GM19239 (cell line): ENCODE data around the gene KPNA1.

ENCODE experiments used
- DNase-seq: peaks from one replicate; pipeline ENCODE4 v3.0.0; 2011; ENCODE audit warnings: low spot score; ENCODE audit not compliant: insufficient read length
- FAIRE-seq: peaks from 2 replicates; lab custom pipeline; 2011; peaks lifted over from hg19 to GRCh38; lab: Jason Lieb, UNC

The KPNA1 gene

DNA sequence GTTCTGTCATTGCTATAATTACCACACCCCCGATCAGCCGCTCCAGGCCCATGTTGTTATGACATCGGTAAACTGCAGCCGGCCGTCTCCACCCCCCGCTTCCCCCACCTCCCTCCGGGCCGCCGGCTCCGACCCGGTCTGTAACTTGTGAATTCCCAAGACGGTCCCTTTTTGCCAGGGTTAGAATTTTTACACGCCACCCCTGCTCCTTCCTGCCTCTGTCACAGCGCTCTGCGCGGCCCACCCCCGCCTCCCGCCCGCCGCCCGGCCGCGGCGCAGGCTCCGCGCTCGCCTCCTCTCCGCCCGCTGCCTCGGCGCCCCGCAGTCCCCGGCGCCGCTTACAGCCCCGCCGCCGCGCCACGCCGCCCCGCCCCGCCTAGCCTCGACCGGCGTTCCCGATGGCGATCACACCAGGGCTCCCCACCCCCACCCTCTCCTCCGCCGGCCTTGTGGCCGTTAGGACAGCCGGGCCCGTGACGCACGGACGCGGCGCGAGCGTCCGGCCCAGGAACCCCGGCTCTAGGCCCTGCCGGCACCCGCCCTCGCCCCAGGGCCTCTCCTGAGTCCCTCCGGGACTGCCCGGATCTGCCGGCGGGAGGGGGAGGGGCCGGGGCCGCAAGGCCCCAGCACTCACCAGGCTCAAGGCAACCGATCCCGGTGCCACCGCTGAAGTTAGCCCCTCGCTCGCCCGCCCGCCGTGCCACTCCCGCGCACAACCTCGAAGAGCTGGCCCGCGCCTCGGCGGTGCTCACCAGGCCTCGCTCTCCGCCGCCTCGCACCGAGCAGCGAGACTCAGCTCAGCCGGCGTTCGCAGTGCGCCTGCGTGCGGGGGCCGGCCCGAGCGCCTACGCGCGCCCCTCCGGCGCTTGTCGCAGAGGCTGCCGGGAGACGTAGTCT is at the start of gene KPNA1:
KPNA1 (minus strand) TSS at position 817 of the 897 bp plus-strand sequence. CDS start 18,374 bp downstream, outside the sequence.
- DNase-seq: peak; percentile 97
- FAIRE-seq: peak; percentile 97

DNA sequence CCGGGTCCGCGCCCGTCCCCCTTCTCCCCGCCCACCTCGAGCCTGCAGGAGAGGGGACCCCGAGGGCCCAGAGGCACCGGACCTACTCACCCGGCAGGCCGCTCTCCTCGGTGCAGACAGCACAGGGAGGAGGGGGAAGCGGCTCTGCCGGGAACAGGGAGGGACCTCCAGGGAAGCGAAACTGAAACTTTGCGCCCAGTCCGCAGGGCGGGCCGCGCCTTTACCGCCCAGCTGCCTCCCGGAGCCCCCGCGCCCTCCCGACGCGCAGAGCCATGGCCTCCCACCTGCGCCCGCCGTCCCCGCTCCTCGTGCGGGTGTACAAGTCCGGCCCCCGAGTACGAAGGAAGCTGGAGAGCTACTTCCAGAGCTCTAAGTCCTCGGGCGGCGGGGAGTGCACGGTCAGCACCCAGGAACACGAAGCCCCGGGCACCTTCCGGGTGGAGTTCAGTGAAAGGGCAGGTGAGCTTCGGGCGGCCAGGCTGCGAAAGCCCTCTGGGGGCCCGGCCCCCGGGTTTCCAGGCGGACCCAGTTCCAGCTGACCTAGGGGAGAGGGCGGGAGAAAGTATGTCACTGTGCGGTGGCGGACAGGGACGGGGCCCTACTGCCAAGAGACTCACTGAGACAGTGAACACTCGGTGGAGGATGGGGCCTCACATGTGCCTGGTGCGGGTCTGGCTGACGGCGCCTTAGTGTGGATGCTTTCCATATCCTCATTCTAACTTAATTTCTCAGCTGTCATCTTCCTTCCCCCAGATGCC is 49.6 kb upstream of the KPNA1 start, which contains the start of the genes DTX3L and PARP9:
DTX3L (plus strand) TSS at position 184 of the 758 bp plus-strand sequence; CDS start at position 273, 89 bp downstream.
PARP9 (minus strand) TSS at position 146 of the 758 bp plus-strand sequence. CDS start 4,680 bp downstream, outside the sequence.
- FAIRE-seq: no peak
- peak; percentile 56 for DNase-seq

DNA sequence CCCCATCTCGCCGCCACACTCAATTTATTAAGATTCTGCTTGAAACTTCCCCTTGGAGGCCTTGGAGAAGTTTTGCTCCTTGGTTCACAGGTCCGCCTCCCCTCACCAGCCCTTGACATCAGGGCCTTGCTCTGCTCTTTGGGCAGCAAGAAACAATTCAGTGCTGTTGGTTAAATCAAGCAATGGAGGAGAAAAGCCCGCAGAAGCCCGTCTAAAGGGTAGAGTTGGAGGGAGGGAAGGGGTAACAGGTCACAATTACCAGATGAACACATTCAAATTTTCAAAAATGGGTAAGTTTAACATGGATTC is 48.9 kb upstream of the KPNA1 start:
- no peak for DNase-seq
- FAIRE-seq: peak; percentile 88

DNA sequence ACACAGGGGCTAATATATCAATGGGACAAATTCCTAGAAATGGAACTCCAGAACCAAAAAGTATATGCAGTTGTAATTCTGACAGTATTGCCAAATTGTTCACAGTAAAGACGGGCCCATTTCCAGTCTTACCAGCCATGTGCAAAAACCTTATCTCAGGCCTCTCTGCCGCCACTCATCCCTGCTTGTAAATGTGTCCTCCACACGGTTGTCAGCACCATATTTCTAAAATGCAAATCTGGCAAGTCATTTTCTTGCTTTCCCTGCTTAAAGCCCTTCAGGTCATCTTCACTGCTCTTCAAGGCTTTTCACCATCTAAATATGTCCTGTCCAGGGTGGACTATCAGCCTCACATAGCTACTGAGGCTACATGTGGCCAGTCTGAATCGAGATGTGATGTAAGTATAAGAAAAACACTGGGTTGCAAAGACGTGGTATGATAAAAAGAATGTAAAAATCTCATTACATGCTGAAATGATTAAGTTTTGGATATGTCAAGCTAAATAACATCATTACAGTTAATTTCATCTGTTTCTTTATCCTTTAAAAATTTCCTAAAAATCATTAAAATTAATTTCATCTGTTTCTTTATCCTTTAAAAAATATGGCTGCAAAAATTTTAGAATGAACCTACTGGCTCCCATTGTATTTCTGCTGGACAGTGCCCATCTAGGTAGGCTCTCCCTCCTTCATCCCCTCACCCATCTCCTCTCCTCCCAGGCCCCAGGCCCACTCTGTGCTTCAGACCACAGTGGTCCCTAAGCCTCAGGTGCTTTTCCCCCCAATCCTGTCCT is 48.4 kb upstream of the KPNA1 start:
- DNase-seq: no peak
- FAIRE-seq: peak; percentile 89

DNA sequence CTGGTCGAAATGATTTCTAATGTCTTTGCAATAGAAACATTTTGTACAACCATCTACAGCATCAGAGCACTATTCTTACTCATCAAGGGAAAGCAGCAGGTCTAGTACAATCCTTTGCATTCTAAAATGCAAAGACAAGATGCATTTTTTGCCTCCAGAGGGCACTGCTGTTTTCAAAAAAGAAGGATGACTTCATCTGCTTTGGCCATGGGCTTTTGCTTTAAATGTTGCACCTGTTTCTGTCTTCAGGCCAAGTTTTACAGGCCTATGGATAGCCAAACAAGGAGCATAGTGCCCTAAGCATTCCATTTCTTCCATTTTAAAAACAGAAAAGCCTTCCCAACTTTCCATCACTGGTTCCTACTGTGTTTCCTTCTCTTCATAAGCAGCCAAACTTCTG is 45.9 kb upstream of the KPNA1 start:
- FAIRE-seq: peak; percentile 92
- DNase-seq: peak; percentile 48

DNA sequence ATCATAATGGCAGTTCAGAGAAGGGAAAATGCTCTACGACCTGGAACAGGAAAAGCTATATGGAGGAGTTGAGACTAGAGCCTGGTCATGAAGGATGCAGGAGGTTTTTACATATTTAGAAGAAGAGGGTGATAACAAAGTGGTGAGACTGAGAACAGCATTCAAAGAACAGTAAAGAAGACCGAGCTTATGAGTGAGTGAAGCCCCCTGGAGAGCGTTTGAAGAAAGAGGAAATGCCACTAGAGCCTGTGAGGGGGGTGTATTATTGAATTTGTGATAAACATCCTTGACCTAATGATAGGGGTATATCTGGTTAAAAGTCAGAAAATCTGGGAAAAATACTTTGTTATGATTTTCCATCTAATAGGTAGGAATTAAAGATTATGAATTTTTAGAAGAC is 45.2 kb upstream of the KPNA1 start:
- no peak for DNase-seq
- FAIRE-seq: no peak

DNA sequence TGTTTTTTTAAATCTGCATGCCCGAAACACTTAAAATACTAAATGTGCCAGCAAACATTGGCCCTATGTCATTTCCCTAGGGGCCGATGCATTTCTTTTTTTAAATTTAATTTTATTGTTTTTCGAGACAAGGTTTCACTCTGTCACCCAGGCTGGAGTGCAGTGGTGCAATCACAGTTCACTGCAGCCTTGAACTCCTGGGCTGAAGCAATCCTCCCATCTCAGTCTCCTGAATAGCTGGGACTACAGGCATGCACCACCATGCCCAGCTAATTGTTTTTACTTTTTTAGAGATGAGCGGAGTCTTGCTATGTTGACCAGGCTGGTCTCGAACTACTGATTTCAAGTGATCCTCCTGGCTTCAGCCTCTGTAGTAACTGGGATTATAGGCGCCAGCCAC is 43.9 kb upstream of the KPNA1 start:
- DNase-seq (no peak), FAIRE-seq (no peak)

DNA sequence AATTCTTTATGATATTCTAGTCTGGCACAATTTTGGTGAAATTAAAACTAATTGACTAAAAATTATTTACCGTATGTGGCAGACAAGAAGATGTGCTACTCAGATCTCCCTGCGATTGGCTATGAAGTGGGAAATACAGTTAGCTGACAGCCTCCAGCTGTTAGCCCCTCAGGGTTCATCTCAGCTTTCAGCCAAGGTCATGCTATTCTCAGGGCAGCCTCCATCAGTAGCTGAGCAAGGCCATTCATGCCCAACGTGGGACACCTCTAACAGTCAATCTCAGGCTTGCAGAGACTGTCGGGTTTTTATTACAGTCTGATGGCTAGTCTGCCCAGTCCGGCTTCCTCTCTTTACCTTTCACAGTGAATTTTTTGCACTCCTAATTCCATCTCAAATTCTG is 42.6 kb upstream of the KPNA1 start:
- DNase-seq (no peak), FAIRE-seq (no peak)

DNA sequence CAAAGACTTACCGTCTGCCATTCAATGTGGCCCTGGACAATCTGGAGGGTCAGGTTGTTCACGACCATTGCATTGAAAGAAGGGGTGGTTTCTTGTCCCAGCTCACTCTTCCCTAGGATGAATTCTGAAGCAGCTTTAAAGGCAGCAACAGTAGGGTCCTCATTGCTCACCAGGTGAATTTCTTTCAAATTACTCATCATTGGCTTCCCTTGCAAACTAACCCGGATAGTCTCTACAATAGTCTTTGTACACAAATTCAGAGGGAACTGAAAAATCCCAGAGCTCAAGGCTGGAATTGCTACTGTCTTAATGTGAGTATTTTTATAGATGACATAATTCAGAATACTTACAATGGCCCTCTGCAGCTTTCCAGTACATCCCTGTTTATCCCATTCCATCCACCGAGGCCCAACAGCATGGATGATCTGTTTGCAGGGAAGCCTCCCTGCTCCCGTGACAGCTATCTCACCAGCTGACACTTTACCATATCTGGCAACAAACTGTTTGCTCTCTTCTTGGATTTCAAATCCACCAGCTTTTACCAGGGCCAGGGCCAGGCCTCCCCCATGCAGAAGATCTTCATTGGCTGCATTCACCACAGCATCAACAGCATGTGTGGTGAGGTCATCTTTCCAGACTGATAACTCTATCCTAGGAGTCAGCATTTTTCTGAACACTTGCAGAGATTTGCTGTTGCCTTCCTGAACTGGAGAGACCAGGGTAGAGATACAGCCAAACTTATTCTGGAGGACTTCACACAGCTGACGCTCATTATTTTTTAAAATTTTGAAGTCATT is 40.7 kb upstream of the KPNA1 start:
- FAIRE-seq: no peak

DNA sequence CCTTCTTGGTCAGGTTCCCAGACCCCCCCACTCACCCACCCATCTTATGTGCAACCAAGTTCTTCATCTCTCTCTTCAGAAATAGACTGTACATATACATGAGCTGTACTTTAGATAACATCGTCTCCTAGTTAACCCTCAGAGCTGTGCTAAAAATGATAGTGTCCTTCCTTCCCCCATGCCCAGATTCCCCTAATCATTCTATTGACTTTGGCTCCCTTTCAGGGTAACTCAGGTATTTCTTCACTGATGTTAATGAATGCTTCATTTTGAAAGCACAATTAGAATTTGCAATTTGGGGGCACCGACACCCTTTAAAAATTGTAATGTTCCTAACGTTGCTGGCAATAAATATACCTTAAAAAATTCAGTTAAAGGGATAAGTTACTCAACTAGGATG is 38.4 kb upstream of the KPNA1 start:
- FAIRE-seq: no peak
- no peak for DNase-seq

More for the DNA sequence above, 40.7 kb upstream of the KPNA1 start:
- DNase-seq: no peak

DNA sequence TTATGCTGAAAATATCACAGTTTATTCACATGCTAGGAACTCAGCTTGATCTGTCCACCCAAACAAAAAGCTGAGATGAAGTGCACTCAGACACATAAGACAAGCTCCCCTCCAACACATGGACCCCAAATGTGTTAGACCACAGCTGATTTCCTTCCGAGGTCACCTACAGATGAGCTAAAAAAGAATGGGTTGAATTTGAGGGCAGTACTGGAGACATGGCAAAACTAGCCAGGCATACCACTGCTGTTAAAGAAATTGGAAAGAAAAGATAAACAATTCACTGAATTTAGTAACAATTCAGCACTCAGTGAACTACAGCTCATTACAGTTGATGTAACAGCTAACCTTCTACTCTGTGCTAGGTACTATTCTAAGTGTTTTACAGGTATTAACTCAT is 33.9 kb upstream of the KPNA1 start:
- DNase-seq (no peak), FAIRE-seq (no peak)

DNA sequence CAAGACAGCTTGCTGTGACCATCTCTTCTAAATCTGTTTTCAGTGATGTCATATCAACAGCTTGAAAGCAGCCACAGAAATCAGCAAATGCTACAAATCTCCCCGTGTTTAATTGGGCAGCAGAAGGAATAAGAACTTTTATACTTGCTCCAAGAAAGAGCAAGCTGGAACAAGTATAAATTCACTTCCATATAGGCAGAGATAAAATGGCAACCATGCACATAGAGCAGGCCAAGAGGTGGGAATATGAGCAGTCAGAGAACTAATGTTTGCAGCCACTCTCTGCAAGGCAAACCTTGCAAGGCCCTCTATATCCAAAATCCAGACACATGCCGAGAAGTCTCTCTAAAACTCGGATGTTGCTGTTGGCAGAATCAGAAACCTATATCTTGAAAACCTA is 33.3 kb upstream of the KPNA1 start:
- DNase-seq (no peak), FAIRE-seq (no peak)

DNA sequence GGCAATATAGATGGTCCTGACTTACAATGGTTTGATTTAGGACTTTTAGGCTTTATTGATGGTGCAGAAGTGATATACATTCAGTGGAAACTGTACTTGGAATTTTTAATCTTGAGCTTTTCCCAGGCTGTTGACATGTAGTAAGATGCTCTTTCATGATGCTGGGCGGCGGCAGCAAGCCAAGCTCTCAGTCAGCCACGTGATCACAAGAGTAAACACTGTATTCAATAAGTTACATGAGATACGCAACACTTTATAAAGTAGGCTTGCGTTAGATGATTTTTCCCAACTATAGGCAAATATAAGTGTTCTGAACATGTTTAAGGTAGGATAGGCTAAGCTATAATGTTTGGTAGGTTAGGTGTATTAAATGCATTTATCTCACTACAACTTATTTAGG is 31.4 kb upstream of the KPNA1 start:
- DNase-seq (no peak), FAIRE-seq (no peak)

DNA sequence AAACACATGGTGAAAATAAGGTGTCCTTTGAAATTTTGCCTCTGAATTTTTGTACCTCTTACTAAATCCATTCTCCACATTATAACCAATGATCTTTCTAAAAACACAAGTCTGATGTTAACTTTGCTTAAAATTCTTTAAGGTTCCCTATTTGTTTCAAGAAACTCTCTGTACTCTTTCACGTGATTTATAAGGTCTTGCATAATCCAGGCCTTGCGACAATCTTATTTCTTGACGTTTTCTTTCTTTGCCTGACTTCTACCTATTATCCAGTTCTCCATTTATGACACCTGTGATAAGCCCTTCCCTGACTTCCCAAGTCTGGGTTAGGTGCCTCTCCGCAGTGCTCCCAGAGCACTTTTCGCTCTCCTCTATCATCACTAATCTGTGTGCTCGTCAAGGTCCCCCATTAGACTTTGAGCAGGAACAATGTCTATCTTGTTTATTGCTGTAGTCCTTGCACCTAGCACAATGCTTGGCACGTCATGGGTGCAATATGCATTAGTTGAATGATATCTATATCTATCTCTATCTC is 24.3 kb upstream of the KPNA1 start:
- DNase-seq: no peak
- no peak for FAIRE-seq

DNA sequence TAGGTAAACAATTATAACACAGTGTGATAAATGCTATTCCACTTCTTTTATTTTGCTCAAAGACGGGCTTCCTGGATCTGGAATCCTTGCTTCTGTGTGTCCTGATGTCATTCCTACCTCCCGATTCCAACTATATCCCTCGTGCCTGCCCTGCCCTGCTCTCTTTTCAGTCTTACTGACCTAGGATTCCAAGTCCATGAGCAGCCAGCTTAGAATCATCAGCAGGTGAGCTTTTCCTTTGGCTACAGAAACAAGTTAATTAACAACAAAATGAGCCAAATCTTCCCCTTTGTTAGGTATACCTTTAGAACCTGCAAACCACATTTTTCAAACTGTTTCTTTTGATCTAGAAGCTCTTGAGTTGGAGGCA is 21.9 kb upstream of the KPNA1 start:
- no peak for FAIRE-seq
- DNase-seq: no peak

DNA sequence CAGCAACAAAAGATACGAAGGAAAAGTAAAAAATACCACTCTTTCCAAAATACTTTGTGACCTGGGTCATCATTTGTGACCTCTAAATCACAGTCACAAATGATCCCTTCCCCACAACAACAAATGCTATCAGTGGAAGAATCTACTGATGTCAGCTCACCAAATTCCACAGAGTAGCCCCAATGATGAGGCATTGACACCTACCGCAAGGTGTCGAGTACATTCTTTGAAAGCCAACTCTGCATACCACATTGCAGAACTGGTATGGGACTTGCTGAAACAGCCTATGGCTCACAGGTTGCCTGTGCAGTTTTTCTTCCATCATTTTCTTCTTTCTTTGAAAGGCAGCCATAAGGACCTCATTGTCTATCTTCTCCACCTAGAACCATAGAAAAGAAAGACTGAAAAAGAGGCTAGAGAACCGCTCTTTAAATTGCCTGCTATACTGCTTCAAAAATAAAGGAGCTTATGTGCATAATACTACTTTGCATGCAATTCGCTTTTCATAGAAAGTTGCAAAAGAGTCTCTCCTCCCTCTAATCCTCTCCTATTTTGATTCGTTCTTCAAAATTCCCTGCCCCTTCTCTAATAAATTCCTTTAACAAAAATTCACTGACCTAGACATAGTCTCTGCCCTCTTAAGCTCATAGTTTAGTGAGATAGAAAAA is 21.4 kb upstream of the KPNA1 start:
- FAIRE-seq: no peak
- DNase-seq: no peak

DNA sequence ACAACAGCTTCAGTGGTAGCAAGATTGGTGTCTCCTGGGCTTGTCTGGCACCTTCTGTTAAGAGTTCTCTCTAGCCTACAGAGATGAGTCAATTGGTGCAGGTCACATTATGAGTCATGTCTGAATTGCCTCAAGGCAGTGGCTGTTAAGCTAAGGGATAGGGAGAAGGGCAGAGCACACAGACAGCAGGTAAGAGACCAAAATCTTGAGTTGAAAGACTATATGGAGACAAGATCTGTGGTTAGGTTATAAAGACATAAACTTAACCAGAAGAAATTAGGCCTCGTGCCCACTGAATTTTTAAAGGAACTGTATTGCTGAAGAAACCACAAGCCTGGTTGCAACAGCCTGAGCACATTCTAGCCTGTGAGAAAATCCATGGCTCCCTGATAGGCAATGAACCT is 19.2 kb upstream of the KPNA1 start:
- peak; percentile 55 for DNase-seq

DNA sequence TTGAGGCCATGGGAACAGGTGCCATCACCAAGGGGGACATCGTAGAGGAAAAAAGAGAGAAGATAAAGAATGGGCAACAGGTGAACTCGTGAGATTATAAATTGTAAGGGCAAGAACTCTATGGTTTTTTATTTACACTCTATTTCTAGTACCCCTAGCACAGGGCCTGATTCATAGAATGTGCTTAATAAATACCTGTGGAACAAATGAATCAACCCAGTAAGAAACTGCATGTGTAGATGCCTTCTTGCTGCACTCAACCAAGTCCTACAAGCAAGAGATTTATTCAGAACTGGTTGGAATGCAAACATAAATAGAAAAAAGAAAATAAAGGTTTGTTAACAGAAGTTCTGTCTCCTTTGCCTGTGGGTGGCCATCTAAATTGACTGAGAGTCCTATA is 18.7 kb upstream of the KPNA1 start:
- DNase-seq: no peak
- no peak for FAIRE-seq

More for the DNA sequence above, 19.2 kb upstream of the KPNA1 start:
- peak; percentile 97 for FAIRE-seq

DNA sequence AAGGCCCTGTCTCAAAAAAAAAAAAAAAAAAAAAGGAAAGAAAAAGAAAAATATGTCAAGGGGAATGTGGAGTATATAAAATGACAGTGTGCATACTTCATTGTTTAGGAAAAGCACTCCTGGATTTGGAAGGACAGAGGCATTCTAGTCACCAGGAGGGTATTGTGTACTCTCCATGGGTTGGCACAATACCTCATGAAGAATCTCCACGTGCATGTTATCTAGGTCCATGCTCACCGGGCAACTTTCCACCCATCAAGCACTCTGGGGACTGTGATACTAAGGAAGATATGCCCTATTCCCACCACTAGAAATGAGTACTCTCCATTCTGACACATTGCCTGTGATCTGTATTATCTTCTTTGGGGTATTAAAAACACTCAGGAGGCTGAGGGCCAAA is 15.4 kb upstream of the KPNA1 start:
- FAIRE-seq: no peak
- DNase-seq: no peak
